Fibroblast of lung (primary cell): ENCODE measurements around the gene PECR.

Experiments
- EZH2 ChIP-seq: IDR thresholded peaks from 2 replicates; pipeline ENCODE4 v1.5.1; 2012; ENCODE audit warnings: low read length, control low read depth, mild to moderate bottlenecking; ENCODE audit errors: missing control alignments
- TF ChIP-seq, protein P1 (sequence below), 2 donors: IDR thresholded peaks in 1 of 2; conservative IDR thresholded peaks in 1 of 2; 1 replicate in 1 of 2; 2 replicates in 1 of 2; pipeline ENCODE4 v1.5.1; 2011 to 2012; ENCODE audit warnings: low read length in 2 of 2, control low read depth in 1 of 2, inconsistent platforms in 1 of 2, low read depth in 1 of 2, mild to moderate bottlenecking in 1 of 2

DNA sequence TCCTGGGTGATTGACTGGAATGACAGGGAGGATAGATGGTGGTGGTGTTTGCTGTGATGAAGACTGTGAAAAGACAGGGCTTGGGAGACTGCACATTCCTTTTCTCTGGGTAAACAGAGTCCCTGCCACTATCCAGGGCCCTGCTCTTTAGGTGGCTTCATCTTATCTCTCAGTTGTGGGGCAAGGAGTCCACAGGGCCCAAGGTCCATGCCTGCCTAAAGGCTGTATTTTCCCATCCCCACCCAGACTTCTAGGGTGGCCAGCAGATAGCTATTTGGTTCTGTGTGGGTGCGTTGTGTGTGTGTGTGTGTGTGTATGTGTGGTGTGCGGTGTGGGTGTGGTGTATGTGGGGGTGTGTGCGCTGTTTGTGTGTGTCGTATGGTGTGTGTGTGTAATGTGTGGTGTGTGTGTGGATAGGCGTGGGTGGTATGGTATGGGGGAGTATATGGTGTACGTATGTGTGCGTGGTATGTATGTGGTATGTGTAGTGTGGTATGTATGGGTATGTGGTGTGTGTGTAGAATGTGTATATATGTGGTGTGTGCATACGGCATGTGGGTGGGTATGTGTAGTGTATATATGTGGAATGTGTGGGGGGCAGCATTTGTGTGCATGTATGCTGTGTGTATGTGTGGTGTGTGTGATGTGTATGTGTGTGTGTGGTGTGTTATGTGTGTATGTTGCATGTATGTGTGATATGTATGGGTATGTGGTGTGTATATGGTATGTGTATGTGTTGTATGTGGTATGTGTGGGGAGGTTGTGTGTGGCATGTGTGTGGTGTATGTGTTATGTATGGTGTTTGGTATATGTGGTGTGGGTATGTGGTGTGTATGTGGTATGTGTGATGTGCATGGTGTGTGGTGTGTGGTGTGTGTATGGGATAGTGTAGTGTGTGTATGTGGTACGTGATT, 17.1 kb upstream of the PECR start:
- TF ChIP-seq, protein P1, sequence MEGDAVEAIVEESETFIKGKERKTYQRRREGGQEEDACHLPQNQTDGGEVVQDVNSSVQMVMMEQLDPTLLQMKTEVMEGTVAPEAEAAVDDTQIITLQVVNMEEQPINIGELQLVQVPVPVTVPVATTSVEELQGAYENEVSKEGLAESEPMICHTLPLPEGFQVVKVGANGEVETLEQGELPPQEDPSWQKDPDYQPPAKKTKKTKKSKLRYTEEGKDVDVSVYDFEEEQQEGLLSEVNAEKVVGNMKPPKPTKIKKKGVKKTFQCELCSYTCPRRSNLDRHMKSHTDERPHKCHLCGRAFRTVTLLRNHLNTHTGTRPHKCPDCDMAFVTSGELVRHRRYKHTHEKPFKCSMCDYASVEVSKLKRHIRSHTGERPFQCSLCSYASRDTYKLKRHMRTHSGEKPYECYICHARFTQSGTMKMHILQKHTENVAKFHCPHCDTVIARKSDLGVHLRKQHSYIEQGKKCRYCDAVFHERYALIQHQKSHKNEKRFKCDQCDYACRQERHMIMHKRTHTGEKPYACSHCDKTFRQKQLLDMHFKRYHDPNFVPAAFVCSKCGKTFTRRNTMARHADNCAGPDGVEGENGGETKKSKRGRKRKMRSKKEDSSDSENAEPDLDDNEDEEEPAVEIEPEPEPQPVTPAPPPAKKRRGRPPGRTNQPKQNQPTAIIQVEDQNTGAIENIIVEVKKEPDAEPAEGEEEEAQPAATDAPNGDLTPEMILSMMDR (conservative IDR thresholded peaks at IDR 0.05 in 1 of 2, IDR thresholded peaks at IDR 0.05 in 1 of 2; ENCODE audit: low read depth in 1 of 2, low read length in 2 of 2) = no peak
- TF ChIP-seq EZH2 = no peak
